Cortex of kidney (tissue), 1 donor: ENCODE results near the gene NEU1.
A peak's percentile ranks its signal among the peaks of the same experiment; 100 is the strongest.
"Not testable (repeated sequence)": the region's sequence is repeated elsewhere in the genome, so short reads cannot be mapped to it uniquely, and the experiment has no call there.

Experiments used
- DNase-seq: peaks from one replicate; lab custom pipeline; 2025; lab: John Stamatoyannopoulos, UW

NEU1 gene

DNA sequence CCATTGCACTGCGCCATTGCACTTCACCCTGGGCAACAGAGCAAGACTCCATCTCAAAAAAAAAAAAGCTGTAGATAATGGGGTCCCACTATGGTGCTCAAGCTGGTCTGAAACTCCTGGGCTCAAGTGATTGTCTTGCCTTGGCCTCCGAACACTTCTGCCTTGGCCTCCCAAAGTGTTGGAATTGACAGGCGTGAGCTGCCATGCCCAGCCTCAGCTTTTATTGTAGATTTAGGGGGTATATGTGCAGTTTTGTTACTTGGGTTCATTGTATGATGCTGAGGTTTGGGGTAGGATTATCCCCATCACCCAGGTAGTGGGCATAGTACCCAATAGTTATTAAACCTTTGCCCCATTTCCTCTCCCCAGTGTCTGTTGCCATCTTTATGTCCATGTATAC is 23.7 kb downstream of the NEU1 start:
- no peak for DNase-seq

DNA sequence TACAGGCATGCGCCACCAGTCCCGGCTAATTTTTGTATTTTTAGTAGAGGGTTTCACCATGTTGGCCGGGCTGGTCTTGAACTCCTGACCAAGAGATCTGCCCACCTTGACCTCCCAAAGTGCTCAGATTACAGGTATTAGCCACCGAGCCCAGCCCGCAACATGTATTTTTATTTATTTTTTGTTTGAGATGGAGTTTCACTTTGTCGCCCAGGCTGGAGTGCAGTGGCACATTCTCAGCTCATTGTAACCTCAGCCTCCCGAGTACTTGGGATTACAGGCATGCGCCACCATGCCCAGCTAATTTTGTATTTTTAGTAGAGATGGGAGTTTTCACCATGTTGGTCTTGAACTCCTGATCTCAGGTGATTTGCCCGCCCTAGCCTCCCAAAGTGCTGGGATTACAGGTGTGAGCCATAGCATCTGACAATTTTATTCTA is 24.5 kb downstream of the NEU1 start:
- DNase-seq: not testable (repeated sequence)

DNA sequence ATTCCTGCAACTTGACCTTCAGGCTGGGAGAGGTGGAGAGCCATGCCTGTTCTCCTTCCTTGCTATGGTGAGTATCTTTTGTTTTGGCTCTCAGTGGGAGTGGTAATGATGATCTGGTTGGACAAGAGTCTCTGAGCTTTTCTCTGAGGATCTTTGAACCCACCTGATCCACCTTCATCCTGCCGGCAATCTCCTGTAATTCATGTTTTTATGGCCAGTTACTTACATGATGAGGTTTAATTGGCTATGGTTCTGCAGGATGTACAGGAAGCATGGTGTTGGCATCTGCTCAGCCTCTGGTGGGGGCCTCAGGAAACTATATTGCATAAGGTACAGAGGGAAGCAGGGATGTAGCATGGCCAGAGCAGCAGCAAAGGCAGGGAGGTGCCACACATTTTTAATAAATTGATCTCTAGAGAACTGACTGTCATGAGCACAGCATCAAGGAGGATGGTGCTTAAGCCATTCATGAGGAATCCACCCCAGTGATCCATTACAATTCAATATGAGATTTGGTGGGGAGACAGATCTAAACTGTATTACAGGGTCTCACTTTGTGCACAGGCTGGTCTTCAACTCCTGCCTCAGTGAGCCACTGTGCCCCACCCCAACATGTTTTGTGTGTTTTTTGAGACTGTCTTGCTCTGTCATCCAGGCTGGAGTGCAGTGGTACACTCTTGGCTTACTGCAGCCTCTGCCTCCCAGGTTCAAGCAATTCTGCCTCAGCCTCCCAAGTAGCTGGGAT is 25.1 kb downstream of the NEU1 start:
- no peak for DNase-seq

DNA sequence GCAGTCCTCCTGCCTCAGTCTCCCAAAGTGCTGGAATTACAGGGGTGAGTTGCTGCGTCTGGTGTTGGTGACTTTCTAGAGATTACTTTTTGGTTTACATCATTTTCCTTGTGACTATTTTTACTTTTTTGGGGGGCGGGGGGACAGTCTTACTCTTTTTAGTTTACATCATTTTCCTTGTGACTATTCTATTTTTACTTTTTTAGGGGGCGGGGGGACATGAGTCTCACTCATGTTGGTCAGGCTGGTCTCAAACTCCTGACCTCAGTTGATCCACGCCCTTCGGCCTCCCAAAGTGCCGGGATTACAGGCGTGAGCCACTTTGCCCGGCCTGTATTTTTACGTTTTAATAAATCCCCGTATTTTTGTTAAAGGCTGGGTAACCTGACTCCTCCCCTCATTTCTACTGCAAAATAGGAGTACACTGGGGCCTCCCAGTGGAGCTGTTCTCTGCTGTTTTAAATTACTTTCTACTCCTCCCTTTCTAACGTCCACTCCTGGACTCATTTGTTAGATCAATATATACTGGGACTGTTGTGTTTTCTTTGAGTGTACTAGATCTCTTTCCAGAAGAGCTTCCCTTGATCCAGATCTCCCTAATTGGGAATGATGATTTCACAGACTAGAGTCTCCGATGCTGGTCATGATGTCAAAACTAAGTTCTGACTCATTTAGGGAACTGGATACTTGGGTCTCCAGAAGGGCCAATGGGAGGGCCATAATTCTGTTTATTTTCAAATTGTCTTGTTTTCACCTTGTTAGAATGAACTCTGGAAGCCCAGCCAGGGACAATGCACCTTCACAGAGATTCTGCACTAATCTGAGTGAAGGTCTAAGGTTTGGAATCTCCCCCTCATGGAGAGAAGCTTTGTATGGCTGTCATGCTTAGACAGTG is 25.9 kb downstream of the NEU1 start:
- no peak for DNase-seq

DNA sequence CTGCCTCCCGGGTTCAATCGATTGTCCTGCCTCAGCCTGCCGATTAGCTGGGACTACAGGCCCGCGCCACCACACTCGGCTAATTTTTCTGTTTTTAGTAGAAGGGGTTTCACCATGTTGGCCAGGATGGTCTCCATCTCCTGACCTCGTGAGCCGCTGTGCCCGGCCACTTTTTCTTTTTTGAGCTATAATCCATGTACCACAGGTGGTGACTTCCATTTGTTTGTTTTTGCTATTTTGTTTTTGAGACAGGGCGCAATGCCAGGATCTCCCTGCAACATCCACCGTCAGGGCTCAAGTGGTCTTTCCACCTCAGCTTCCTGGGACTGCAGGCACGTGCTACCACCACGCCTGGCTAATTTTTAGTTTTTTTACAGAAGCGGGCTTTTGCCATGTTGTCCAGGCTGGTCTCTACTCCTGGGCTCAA is 26.6 kb downstream of the NEU1 start:
- no peak for DNase-seq

DNA sequence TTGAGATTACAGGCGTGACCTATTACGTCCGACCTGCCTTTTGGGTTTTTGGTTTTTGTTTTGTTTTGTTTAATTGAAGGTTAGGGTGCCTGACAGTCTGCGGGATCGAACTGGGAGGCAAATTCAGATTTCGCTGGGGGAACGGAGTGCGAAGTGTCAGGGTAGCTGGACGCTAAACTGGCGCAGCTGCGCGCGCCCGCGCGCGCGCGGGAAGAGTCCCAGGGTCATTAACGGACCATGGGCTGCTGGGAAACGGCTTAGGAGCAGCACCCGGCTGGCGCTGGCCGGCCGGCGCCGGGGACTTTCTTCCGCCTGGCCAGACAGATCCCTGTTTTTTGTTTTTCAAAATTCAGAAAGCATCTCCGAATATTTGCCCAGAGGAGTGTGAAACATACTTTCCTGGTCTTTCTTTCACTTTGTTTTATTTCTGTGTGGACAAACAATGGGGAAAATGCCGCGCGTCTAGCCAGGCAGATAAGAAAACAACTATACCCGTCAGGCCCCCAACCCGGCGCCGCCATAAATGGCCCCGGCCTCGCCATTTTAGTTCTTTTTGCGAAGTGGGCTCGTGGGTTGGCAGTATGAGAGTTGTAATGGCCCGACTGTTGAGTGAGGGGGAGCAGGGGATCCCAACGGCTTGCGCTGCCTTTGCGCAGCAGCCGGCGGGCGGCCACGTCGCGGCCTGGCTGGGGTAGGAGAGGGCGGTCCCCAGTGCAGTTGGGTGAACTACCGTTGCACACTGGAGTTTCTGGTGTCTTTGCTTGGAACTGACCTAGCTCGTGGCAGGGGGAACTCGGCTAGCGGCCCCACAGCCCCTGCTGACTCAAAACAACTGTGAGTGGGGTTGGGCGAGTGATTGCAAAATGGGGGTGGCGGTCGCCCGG is 28.0 kb downstream of the NEU1 start:
- peak; percentile 84 for DNase-seq

DNA sequence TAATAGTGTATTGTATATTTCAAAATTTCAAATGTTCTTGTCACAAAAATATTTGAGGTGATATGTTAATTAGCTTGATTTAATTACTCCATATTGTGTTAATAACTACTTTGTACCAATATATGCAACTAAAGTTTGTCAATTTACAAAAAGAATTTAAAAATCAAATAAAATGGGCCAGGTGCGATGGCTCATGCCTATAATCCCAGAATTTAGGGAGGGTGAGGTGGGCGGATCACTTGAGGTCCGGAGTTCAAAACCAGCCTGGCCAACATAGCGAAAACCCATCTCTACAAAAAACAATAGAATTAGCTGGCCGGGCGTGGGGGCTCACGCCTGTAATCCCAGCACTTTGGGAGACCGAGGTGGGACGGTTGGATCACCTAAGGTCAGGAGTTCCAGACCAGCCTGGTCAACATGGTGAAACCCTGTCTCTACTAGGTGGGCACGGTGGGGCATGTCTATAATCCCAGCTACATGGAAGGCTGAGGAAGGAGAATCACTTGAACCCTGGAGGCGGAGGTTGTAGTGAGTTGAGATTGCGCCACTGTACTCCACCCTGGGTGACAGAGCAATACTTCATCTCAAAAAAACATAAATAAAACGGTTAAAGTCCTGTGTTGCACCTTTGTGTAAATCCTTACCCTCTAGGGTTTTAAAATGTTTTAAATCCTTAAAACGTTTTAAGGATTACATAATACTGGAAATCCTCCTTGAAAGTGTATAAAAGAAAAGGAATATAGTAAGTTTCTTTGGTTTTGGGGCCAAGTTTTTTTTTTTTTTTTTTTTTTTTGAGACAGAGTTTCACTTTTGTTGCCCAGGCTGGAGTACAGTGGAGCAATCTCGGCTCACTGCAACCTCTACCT is 31.0 kb downstream of the NEU1 start:
- DNase-seq: no peak

DNA sequence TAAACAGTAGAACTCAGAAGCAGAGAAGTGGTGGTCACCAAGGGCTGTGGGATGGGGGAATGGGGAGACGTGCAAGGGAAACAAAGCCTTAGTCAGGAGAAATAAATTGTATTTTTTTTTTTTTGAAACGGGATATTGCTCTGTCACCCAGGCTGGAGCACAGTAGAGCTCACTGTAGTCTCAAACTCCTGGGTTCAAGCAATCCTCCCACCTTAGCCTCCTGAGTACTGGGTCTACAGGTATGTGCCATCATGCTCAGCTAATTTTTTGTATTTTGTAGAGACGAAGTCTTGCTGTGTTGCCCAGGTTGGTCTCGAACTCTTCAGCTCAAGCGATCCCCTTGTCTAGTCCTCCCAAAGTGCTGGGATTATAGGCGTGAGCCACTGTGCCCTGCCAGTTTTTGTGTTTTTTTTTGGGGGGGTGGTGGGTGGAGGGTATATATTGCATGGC is 31.7 kb downstream of the NEU1 start:
- DNase-seq: no peak

DNA sequence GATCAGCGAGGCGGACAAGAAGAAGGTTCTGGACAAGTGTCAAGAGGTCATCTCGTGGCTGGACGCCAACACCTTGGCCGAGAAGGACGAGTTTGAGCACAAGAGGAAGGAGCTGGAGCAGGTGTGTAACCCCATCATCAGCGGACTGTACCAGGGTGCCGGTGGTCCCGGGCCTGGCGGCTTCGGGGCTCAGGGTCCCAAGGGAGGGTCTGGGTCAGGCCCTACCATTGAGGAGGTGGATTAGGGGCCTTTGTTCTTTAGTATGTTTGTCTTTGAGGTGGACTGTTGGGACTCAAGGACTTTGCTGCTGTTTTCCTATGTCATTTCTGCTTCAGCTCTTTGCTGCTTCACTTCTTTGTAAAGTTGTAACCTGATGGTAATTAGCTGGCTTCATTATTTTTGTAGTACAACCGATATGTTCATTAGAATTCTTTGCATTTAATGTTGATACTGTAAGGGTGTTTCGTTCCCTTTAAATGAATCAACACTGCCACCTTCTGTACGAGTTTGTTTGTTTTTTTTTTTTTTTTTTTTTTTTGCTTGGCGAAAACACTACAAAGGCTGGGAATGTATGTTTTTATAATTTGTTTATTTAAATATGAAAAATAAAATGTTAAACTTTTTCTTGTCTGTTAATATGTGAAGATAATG is 32.9 kb downstream of the NEU1 start:
- DNase-seq: no peak

DNA sequence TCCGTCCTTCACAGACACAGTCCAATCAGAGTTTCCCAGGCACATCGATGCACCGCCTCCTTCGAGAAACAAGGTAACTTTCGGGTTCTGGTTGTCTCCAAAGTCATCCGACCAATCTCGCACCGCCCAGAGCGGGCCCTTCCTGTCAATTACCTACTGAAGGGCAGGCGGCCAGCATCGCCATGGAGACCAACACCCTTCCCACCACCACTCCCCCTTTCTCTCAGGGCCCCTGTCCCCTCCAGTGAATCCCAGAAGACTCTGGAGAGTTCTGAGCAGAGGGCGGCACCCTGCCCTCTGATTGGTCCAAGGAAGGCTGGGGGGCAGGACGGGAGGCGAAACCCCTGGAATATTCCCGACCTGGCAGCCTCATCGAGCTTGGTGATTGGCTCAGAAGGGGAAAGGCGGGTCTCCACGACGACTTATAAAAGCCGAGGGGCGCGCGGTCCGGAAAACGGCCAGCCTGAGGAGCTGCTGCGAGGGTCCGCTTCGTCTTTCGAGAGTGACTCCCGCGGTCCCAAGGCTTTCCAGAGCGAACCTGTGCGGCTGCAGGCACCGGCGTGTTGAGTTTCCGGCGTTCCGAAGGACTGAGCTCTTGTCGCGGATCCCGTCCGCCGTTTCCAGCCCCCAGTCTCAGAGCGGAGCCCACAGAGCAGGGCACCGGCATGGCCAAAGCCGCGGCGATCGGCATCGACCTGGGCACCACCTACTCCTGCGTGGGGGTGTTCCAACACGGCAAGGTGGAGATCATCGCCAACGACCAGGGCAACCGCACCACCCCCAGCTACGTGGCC is 35.1 kb downstream of the NEU1 start, which contains the start of gene HSPA1B:
HSPA1B (plus strand) TSS at position 453 of the 794 bp plus-strand sequence; CDS start at position 666, 213 bp downstream.
- peak; percentile 100 for DNase-seq

DNA sequence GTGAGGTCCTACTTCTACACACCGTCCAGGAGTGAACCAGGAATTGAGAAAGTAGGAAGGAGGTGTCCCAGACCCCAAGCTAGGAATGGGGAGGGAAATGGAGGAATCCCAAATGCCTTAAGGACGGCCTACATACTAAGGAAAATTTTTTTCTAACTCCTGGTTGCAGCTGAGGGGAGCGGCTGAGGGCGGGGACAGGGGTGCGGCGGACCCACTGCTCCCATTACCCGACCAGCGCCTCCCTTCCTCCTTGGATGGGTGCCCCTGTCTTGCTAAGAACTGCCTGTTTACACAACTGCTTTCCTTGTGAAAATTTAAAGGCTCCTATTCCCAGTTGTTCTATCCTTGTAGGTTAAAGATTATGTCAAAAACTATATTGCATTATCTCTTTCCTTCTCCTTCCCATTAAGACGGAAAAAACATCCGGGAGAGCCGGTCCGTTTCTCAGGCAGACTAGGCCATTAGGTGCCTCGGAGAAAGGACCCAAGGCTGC is 35.8 kb downstream of the NEU1 start:
- no peak for DNase-seq

DNA sequence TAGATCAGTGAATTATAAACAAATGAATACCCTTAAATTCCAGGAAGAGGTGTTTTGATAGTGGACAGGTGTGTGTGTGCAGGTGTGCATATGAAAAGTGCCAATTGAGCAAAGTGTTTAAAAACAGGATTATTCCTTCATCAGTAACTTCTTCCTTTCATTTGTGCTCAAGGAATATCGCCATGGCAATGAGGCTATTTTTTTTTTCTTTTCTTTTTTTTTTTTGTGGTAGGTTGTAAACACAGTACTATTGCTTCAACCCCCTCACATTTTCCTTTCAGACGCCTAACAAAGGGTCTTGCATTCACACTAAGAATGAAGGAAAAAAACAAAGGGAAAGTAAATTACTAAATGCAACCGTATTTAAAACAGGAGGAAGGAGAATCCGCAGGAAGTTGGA is 37.1 kb downstream of the NEU1 start:
- no peak for DNase-seq

DNA sequence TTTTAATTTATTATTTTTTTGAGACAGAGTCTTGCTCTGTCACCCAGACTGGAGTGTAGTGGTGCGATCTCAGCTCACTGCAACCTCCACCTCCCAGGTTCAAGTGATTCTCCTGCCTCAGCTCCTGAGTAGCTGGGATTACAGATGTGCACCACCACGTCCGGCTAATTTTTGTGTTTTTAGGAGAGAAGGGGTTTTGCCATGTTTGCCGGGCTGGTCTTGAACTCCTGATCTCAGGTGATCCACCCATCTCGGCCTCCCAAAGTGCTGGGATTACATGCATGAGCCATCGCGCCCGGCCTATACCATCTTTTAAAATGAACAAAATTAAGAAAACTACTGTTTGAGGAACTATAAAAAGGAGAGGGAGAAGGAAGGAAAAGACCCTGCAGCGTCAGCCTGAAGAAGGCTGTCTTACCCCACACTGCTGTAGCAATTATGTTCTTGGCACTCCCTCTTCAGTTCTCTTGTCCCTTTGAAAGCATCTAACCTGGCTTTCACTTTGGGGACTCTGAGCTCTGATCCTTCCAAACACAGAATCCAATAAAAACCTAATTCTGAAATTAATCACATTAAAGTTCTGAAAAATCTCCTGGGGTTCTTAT is 38.9 kb downstream of the NEU1 start:
- DNase-seq: not testable (repeated sequence)

DNA sequence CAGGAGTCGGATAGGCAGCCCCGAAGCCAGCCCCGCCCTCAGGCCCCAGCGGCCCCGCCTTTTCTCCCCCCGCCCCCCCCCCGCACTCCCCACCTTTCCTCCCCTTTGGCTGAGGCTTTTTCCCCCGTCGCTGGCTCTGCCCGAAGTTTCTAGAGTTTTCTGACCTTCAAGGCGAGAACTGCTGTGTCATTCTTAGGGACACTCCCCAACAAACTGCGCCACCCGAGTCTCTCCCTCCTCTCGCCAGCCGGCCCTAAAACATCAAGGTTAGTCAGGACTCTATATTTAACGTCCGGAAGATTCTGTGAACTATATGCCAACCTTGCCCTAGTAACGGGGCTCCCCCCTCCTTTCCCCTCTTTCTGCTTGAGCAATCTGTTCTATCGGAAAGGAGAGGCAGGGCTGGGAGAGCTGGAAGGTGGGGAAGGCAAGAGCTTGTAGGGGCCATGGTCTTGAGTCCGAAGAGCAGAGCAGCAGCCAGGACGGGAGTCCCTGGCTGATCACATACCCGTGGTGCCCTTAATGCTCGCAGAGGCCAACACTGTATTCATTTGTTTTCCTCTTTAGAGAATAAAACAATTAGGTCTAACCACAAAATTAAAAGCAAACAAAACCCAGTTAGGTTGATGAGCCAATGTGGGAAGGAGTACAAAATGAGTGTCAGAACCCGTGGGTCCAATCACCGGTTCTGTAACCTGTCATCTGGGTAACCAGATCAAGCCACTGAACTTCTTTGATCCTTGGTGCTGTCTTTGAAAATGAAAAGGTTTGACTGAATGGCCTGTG is 40.4 kb downstream of the NEU1 start:
- DNase-seq: no peak

DNA sequence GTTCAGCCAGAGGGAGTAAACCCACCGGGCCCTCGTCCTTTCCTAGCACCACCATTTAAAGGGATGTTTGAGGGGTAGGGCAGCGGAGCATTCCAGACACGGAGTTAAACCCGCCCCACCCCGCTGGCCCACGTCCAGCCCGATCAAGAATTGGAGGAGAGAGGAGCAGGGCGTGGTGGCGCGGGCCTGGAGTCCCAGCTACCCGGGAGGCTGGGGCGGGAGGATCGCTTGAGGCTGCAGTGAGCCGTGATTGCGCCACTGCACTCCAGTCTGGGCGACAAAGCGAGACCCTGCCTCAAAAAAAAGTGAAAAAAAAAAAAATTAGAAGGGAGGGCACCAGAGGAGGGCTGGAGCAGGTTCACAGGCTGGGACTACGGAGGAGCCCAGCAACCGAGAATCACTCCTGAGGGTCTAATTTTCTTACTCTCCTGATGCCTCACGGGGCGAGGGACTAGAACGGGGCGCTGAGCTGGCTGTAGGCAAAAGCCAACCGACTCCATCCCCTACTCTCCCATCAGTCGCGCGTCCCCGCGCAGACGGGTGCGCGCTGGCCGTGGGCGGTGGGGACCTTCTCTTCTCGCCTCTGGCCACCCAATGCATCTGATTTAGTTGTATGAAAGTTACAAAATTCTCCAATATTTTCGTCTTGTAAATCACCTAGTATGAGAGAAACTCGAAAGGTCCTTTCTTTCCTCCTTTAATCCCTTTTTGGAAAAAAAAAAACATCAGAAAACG is 41.2 kb downstream of the NEU1 start:
- no peak for DNase-seq

DNA sequence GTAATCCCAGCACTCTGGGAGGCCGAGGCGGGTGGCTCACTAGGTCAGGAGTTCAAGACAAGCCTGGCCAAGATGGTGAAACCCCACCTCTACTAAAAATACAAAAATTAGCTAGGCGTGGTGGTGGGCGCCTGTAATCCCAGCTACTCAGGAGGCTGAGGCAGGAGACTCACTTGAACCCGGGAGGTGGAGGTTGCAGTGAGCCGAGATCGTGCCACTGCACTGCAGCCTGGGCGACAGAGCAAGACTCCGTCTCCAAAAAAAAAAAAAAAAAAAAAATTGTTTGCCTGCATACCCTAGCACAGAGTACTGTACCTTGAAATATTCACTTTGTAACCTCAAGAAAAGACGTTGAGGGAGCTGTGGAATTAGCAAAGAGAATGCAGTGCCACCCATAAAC is 42.2 kb downstream of the NEU1 start:
- DNase-seq: not testable (repeated sequence)

DNA sequence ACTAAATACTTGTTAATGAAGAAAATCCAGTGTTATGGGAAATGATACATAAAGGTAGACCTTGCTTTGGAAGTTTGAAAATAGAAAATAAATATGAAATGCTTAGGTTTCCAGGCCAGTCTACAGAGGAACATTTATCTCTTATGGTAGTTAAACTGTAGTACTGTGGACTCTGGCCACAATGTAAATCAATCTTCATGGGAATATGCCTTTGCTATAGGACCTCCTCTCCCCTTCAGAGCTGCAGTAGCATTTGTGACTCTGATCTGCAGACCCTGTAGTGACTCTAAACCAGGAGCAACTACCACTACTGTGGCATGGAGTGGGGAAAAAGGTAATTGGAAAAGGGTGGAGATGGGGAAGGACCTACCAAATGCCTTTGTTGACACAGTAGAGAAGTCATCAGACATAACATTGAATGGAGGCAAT is 42.7 kb downstream of the NEU1 start:
- no peak for DNase-seq
